Breast epithelium (tissue), 3 donors: Measurements from ENCODE around the gene DGCR6.
"Not testable (repeated sequence)": the region's sequence is repeated elsewhere in the genome, so short reads cannot be mapped to it uniquely, and the experiment has no call there.

Experiments used
- POLR2AphosphoS5 ChIP-seq, 3 donors: sonication (generic); formaldehyde crosslinking; IDR thresholded peaks; one replicate each; pipeline ENCODE4 v1.6.1; 2017; ENCODE audit warnings: antibody characterized with exemption in 3 of 3
- TF ChIP-seq, protein P1 (sequence below), 3 donors: fragments of 450-650 bp; IDR thresholded peaks; one replicate each; pipeline ENCODE4 v1.5.1; 2016 to 2017; ENCODE audit warnings: antibody characterized with exemption in 3 of 3, mild to moderate bottlenecking in 3 of 3, moderate library complexity in 3 of 3

DNA sequence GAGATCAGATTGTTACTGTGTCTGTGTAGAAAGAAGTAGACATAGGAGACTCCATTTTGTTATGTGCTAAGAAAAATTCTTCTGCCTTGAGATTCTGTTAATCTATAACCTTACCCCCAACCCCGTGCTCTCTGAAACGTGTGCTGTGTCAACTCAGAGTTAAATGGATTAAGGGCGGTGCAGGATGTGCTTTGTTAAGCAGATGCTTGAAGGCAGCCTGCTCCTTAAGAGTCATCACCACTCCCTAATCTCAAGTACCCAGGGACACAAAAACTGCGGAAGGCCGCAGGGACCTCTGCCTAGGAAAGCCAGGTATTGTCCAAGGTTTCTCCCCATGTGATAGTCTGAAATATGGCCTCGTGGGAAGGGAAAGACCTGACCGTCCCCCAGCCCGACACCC is 32.6 kb downstream of the DGCR6 start:
- TF ChIP-seq, protein P1, sequence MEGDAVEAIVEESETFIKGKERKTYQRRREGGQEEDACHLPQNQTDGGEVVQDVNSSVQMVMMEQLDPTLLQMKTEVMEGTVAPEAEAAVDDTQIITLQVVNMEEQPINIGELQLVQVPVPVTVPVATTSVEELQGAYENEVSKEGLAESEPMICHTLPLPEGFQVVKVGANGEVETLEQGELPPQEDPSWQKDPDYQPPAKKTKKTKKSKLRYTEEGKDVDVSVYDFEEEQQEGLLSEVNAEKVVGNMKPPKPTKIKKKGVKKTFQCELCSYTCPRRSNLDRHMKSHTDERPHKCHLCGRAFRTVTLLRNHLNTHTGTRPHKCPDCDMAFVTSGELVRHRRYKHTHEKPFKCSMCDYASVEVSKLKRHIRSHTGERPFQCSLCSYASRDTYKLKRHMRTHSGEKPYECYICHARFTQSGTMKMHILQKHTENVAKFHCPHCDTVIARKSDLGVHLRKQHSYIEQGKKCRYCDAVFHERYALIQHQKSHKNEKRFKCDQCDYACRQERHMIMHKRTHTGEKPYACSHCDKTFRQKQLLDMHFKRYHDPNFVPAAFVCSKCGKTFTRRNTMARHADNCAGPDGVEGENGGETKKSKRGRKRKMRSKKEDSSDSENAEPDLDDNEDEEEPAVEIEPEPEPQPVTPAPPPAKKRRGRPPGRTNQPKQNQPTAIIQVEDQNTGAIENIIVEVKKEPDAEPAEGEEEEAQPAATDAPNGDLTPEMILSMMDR (IDR thresholded peaks at IDR 0.05), result not testable (repeated sequence)
- not testable (repeated sequence) for TF ChIP-seq POLR2AphosphoS5 (IDR thresholded peaks at IDR 0.05)
